ENCODE results near the gene MRC1. TPM values are rescaled to one million over a fixed set of nuclear protein-coding genes. Genes with fewer than 3 reads are reported as not detected.

Gene MRC1
- total and polyA plus RNA-seq, 10 of the 15 experiments (the other 5 are each of a cell fraction or from before 2014, with no cell fraction given): 0.01 to 0.21 (median 0.03) TPM; not detected in 5

DNA sequence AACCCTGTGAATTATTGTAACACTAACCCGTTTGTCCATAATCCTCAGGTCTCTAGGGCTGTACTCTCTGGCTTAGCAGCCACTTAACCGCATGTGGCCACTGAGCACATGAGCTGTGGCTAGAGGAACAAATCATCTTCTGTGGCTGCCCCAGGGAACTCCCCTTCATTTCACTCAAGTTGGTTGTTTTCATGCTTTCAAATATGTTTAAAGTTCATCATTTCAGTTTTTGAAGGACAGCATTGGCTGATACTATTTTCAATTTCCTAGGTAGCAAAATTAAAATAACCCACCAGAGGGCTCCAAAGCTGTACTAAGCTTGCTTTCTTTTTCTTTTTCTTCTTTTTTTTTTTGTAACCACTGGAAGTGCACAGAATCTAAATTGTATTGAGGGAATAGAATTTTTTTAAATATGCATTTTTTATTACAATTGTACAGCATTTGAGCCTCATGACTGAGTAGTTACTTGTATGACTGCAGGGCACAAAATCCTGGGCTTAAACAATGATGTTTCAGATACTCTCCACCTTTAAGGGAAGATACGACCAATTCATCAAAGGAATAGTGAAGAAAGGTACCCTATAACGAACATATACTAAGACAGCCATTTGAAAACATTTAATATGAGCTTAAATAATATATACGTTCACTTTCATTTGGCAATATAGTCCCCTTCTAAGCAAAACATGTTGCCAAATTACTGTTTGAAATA, 38.6 kb downstream of the MRC1 start (continued):
- TF ChIP-seq, protein P1, sequence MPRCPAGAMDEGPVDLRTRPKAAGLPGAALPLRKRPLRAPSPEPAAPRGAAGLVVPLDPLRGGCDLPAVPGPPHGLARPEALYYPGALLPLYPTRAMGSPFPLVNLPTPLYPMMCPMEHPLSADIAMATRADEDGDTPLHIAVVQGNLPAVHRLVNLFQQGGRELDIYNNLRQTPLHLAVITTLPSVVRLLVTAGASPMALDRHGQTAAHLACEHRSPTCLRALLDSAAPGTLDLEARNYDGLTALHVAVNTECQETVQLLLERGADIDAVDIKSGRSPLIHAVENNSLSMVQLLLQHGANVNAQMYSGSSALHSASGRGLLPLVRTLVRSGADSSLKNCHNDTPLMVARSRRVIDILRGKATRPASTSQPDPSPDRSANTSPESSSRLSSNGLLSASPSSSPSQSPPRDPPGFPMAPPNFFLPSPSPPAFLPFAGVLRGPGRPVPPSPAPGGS (IDR thresholded peaks at IDR 0.05; ENCODE audit: borderline replicate concordance, insufficient read depth, low read depth, low read length, poor library complexity, severe bottlenecking): no peak
- TF ChIP-seq, protein P2, sequence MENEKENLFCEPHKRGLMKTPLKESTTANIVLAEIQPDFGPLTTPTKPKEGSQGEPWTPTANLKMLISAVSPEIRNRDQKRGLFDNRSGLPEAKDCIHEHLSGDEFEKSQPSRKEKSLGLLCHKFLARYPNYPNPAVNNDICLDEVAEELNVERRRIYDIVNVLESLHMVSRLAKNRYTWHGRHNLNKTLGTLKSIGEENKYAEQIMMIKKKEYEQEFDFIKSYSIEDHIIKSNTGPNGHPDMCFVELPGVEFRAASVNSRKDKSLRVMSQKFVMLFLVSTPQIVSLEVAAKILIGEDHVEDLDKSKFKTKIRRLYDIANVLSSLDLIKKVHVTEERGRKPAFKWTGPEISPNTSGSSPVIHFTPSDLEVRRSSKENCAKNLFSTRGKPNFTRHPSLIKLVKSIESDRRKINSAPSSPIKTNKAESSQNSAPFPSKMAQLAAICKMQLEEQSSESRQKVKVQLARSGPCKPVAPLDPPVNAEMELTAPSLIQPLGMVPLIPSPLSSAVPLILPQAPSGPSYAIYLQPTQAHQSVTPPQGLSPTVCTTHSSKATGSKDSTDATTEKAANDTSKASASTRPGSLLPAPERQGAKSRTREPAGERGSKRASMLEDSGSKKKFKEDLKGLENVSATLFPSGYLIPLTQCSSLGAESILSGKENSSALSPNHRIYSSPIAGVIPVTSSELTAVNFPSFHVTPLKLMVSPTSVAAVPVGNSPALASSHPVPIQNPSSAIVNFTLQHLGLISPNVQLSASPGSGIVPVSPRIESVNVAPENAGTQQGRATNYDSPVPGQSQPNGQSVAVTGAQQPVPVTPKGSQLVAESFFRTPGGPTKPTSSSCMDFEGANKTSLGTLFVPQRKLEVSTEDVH (IDR thresholded peaks at IDR 0.05; ENCODE audit: low read depth, partially characterized antibody): no peak
- TF ChIP-seq, protein P3, sequence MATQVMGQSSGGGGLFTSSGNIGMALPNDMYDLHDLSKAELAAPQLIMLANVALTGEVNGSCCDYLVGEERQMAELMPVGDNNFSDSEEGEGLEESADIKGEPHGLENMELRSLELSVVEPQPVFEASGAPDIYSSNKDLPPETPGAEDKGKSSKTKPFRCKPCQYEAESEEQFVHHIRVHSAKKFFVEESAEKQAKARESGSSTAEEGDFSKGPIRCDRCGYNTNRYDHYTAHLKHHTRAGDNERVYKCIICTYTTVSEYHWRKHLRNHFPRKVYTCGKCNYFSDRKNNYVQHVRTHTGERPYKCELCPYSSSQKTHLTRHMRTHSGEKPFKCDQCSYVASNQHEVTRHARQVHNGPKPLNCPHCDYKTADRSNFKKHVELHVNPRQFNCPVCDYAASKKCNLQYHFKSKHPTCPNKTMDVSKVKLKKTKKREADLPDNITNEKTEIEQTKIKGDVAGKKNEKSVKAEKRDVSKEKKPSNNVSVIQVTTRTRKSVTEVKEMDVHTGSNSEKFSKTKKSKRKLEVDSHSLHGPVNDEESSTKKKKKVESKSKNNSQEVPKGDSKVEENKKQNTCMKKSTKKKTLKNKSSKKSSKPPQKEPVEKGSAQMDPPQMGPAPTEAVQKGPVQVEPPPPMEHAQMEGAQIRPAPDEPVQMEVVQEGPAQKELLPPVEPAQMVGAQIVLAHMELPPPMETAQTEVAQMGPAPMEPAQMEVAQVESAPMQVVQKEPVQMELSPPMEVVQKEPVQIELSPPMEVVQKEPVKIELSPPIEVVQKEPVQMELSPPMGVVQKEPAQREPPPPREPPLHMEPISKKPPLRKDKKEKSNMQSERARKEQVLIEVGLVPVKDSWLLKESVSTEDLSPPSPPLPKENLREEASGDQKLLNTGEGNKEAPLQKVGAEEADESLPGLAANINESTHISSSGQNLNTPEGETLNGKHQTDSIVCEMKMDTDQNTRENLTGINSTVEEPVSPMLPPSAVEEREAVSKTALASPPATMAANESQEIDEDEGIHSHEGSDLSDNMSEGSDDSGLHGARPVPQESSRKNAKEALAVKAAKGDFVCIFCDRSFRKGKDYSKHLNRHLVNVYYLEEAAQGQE (IDR thresholded peaks at IDR 0.05; ENCODE audit: low read depth, low read length): no peak
- TF ChIP-seq, protein P4, sequence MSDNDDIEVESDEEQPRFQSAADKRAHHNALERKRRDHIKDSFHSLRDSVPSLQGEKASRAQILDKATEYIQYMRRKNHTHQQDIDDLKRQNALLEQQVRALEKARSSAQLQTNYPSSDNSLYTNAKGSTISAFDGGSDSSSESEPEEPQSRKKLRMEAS (IDR thresholded peaks at IDR 0.05; ENCODE audit: low read depth, low read length): no peak
- TF ChIP-seq SMC3 (IDR thresholded peaks at IDR 0.05; ENCODE audit: borderline replicate concordance, low read length) (peak; percentile 64; the same call in 1 of the 2 replicates), HDAC6 (IDR thresholded peaks at IDR 0.05; ENCODE audit: unreplicated experiment) (no peak), SUZ12 (IDR thresholded peaks at IDR 0.05; ENCODE audit: unreplicated experiment) (no peak), NR2C2 (IDR thresholded peaks at IDR 0.05; ENCODE audit: borderline replicate concordance, control insufficient read depth, insufficient read length, low read depth) (no peak), FOXK2 (IDR thresholded peaks at IDR 0.05) (no peak), RAD21 (IDR thresholded peaks at IDR 0.05; ENCODE audit: insufficient read depth, low read depth, low read length) (peak; percentile 70), ZSCAN29 (IDR thresholded peaks at IDR 0.05) (no peak), JUNB (IDR thresholded peaks at IDR 0.05) (no peak), MTA2 (IDR thresholded peaks at IDR 0.05; ENCODE audit: low read depth) (peak; percentile 33; the same call in 1 of the 2 replicates)
- TF ChIP-seq, protein P5, sequence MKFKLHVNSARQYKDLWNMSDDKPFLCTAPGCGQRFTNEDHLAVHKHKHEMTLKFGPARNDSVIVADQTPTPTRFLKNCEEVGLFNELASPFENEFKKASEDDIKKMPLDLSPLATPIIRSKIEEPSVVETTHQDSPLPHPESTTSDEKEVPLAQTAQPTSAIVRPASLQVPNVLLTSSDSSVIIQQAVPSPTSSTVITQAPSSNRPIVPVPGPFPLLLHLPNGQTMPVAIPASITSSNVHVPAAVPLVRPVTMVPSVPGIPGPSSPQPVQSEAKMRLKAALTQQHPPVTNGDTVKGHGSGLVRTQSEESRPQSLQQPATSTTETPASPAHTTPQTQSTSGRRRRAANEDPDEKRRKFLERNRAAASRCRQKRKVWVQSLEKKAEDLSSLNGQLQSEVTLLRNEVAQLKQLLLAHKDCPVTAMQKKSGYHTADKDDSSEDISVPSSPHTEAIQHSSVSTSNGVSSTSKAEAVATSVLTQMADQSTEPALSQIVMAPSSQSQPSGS (IDR thresholded peaks at IDR 0.05; ENCODE audit: low read length): no peak
- TF ChIP-seq, protein P6, sequence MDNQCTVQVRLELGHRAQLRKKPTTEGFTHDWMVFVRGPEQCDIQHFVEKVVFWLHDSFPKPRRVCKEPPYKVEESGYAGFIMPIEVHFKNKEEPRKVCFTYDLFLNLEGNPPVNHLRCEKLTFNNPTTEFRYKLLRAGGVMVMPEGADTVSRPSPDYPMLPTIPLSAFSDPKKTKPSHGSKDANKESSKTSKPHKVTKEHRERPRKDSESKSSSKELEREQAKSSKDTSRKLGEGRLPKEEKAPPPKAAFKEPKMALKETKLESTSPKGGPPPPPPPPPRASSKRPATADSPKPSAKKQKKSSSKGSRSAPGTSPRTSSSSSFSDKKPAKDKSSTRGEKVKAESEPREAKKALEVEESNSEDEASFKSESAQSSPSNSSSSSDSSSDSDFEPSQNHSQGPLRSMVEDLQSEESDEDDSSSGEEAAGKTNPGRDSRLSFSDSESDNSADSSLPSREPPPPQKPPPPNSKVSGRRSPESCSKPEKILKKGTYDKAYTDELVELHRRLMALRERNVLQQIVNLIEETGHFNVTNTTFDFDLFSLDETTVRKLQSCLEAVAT (IDR thresholded peaks at IDR 0.05): 0 out of 2 replicates have a peak, but pooled peaks have one; percentile 28

Data from GM12878 (cell line).